Measurements from ENCODE around the gene BCL2L13.

- TF ChIP-seq EP300 (IDR thresholded peaks at IDR 0.05), result no peak
- TF ChIP-seq CTCF (IDR thresholded peaks at IDR 0.05), result no peak
- no peak for TF ChIP-seq POLR2AphosphoS5 (IDR thresholded peaks at IDR 0.05)
- no peak for TF ChIP-seq POLR2A (IDR thresholded peaks at IDR 0.05)
These were observed 95.6 kb downstream of the BCL2L13 start for GRCh38 chr22:17734187-17734586.
